ENCODE results near the gene SETD5. TPM values are rescaled to one million over a fixed set of nuclear protein-coding genes. Genes with fewer than 3 reads are reported as not detected.

SETD5 gene
- polyA plus RNA-seq, 1 donor (not counting 4 experiments of a cell fraction or from before 2014, with no cell fraction given): 37.8 TPM

DNA sequence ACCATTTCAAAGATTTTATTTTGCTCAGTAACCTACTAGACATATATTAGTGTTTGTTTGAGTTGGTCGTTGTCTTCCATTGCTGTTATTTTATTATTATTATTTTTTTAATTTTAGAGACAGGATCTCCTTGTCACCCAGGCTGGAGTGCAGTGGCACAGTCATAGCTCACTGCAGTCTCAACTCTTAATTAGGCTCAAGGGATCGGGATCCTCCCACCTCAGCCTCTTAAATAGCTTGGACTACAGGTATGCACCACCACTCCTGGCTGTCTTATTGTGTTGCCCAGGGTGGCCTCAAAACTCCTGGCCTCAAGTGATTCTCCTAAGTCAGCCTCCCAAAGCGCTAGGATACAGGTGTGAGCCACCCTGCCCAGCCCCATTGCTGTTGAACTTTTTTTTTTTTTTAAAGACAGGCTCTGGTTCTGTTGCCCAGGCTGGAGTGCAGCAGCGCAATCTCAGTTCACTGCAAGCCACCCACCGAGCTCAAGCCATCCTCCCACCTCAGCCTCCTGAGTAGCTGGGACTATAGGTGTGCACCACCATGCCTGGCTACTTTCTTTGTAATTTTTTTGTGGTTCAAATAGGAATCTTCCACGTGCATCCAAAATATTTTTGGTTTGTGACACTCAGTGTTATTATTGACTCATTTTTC lies 18.2 kb downstream of the SETD5 start:
- no peak for FAIRE-seq

DNA sequence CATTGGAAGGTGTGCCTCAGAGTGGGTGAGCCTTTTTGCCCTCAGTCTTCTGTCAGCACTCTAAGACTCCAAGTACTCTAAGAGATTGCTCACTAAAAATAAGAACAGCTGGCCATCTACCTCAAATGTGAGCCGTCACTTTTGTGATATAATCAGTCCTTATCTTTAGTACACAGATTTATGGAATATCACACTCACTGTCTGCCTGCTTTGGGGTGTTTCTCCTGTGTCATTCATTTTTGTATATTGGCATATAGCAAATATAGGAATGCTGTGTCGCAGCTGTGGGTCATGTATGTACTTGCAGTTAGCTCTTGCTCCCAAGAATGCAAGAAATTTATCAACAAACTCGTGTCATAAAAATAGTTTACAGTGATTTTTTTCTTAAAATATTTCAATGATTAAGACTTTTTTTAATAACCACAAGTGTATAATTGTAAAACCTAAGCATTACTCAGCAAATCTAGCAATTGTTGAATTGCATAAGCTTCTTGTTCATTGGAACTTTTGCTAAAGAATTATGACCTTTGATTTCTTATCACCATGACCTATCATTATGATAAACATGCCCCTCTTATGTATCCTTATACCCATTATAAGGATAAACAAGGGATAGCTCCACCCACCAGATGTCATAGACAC lies 18.8 kb downstream of the SETD5 start:
- H3K36me3 ChIP-seq (ENCODE audit: control insufficient read depth in 2 of 2, extremely low read depth in 1 of 2, insufficient read depth in 2 of 2, low read length in 2 of 2): no peaks in the 10 kb centered on the region
- H3K4me1 ChIP-seq (ENCODE audit: control insufficient read depth, extremely low read depth, insufficient read depth, low read length): peaks cover 34% of the 10 kb centered on the region
- FAIRE-seq: no peak
- no peak overlapping the region for H3K4me3 ChIP-seq (ENCODE audit: control insufficient read depth in 2 of 3, extremely low read depth in 1 of 3, insufficient read depth in 2 of 3, low read depth in 1 of 3, low read length in 3 of 3)
- H3K9me3 ChIP-seq (ENCODE audit: control insufficient read depth, low read depth, low read length): no peaks in the 10 kb centered on the region
- no peaks in the 10 kb centered on the region for H3K9me1 ChIP-seq (ENCODE audit: control insufficient read depth, extremely low read depth, insufficient read depth, low read length)
- dilution Hi-C loops (cut with MboI; ENCODE audit: extremely low pct_ligation_motif_present, low sequenced_read_pairs): no loop called here
- H3K27ac ChIP-seq (ENCODE audit: control insufficient read depth, insufficient read depth, low read length): peak overlapping the region; percentile 59
- peak overlapping the region; percentile 39 for H3K4me2 ChIP-seq (ENCODE audit: control insufficient read depth, extremely low read depth, insufficient read depth, low read depth, low read length)
- TF ChIP-seq, protein P1, sequence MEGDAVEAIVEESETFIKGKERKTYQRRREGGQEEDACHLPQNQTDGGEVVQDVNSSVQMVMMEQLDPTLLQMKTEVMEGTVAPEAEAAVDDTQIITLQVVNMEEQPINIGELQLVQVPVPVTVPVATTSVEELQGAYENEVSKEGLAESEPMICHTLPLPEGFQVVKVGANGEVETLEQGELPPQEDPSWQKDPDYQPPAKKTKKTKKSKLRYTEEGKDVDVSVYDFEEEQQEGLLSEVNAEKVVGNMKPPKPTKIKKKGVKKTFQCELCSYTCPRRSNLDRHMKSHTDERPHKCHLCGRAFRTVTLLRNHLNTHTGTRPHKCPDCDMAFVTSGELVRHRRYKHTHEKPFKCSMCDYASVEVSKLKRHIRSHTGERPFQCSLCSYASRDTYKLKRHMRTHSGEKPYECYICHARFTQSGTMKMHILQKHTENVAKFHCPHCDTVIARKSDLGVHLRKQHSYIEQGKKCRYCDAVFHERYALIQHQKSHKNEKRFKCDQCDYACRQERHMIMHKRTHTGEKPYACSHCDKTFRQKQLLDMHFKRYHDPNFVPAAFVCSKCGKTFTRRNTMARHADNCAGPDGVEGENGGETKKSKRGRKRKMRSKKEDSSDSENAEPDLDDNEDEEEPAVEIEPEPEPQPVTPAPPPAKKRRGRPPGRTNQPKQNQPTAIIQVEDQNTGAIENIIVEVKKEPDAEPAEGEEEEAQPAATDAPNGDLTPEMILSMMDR (optimal IDR thresholded peaks at IDR 0.05 in 1 of 3, IDR thresholded peaks at IDR 0.05 in 1 of 3, conservative IDR thresholded peaks at IDR 0.05 in 1 of 3; ENCODE audit: extremely low read depth in 1 of 3, insufficient read depth in 2 of 3, low read length in 3 of 3): no peak
- TF ChIP-seq EZH2 (IDR thresholded peaks at IDR 0.05; ENCODE audit: low read length): no peak
- peak overlapping the region; percentile 6 for H3K9ac ChIP-seq (ENCODE audit: control insufficient read depth, extremely low read depth, insufficient read depth, low read length)
- no peak overlapping the region for H2AFZ ChIP-seq (ENCODE audit: control insufficient read depth, low read length)
- peaks cover 22% of the 10 kb centered on the region for H4K20me1 ChIP-seq (ENCODE audit: control insufficient read depth, extremely low read depth, insufficient read depth, low read length)
- H3K27me3 ChIP-seq (ENCODE audit: control insufficient read depth, extremely low read depth, insufficient read depth, low read length): no peaks in the 10 kb centered on the region
- no peak for DNase-seq (ENCODE audit: low read depth, low spot score)
- peaks cover 97% of the 10 kb centered on the region for H3K79me2 ChIP-seq (ENCODE audit: control insufficient read depth, insufficient read depth, low read length)

More for the DNA sequence above, 18.2 kb downstream of the SETD5 start:
- Histone ChIP-seq H3K9me3 (ENCODE audit: control insufficient read depth, low read depth, low read length) (no peaks in the 10 kb centered on the region), H3K27me3 (ENCODE audit: control insufficient read depth, extremely low read depth, insufficient read depth, low read length) (no peaks in the 10 kb centered on the region), H3K9ac (ENCODE audit: control insufficient read depth, extremely low read depth, insufficient read depth, low read length) (peak overlapping the region; percentile 6), H3K4me2 (ENCODE audit: control insufficient read depth, extremely low read depth, insufficient read depth, low read depth, low read length) (peak overlapping the region; percentile 39), H2AFZ (ENCODE audit: control insufficient read depth, low read length) (no peak overlapping the region), H3K4me3 (ENCODE audit: control insufficient read depth in 2 of 3, extremely low read depth in 1 of 3, insufficient read depth in 2 of 3, low read depth in 1 of 3, low read length in 3 of 3) (no peak overlapping the region), H3K4me1 (ENCODE audit: control insufficient read depth, extremely low read depth, insufficient read depth, low read length) (peaks cover 28% of the 10 kb centered on the region), H4K20me1 (ENCODE audit: control insufficient read depth, extremely low read depth, insufficient read depth, low read length) (peaks cover 22% of the 10 kb centered on the region), H3K9me1 (ENCODE audit: control insufficient read depth, extremely low read depth, insufficient read depth, low read length) (no peaks in the 10 kb centered on the region), H3K27ac (ENCODE audit: control insufficient read depth, insufficient read depth, low read length) (peak overlapping the region; percentile 59), H3K79me2 (ENCODE audit: control insufficient read depth, insufficient read depth, low read length) (peaks cover 97% of the 10 kb centered on the region), H3K36me3 (ENCODE audit: control insufficient read depth in 2 of 2, extremely low read depth in 1 of 2, insufficient read depth in 2 of 2, low read length in 2 of 2) (no peaks in the 10 kb centered on the region)
- DNase-seq (ENCODE audit: low read depth, low spot score): no peak
- dilution Hi-C loops (cut with MboI; ENCODE audit: extremely low pct_ligation_motif_present, low sequenced_read_pairs): no loop called here
- TF ChIP-seq EZH2 (IDR thresholded peaks at IDR 0.05; ENCODE audit: low read length): no peak
- TF ChIP-seq, protein P1 (optimal IDR thresholded peaks at IDR 0.05 in 1 of 3, IDR thresholded peaks at IDR 0.05 in 1 of 3, conservative IDR thresholded peaks at IDR 0.05 in 1 of 3; ENCODE audit: extremely low read depth in 1 of 3, insufficient read depth in 2 of 3, low read length in 3 of 3): no peak
